ENCODE measurements around the gene AUTS2. TPM values are rescaled to one million over a fixed set of nuclear protein-coding genes. Genes with fewer than 3 reads are reported as not detected.

Gene AUTS2
- total RNA-seq, 1 experiment from 2014 or later: 256 TPM

- H3K23ac ChIP-seq (ENCODE audit: insufficient read length, low read depth, low read length): no peak overlapping the region
- no peaks in the 10 kb centered on the region for H3K27me3 ChIP-seq (ENCODE audit: insufficient read depth, low read length)
- no peak overlapping the region for H4K8ac ChIP-seq (replicated peaks; ENCODE audit: insufficient read length, low read depth, low read length)
- H3K18ac ChIP-seq (ENCODE audit: insufficient read length, low read depth, low read length): no peak overlapping the region
- H3K9ac ChIP-seq (ENCODE audit: extremely low read depth, insufficient read length, low read length): no peak overlapping the region
- H3K79me2 ChIP-seq (ENCODE audit: insufficient read depth, low read length): no peaks in the 10 kb centered on the region
- H3T11ph ChIP-seq (ENCODE audit: low read length): no peak overlapping the region
- H3K4ac ChIP-seq (ENCODE audit: low read depth, low read length): no peak overlapping the region
- no peaks in the 10 kb centered on the region for H3K79me1 ChIP-seq (ENCODE audit: insufficient read depth, low read depth, low read length, poor library complexity, severe bottlenecking)
- no peak overlapping the region for H3K27ac Mint-ChIP-seq
- no peaks in the 10 kb centered on the region for H3K9me3 ChIP-seq (ENCODE audit: control insufficient read depth, low read depth, low read length)
- no peaks in the 10 kb centered on the region for H3K9me3 Mint-ChIP-seq
- H2BK120ac ChIP-seq (ENCODE audit: low read depth, low read length, poor library complexity, severe bottlenecking): no peak overlapping the region
- no peak overlapping the region for H2AK5ac ChIP-seq (ENCODE audit: insufficient read length, low read length)
- no peaks in the 10 kb centered on the region for H3K36me3 Mint-ChIP-seq (ENCODE audit: insufficient read depth in 1 of 3, low read depth in 3 of 3)
- no peak overlapping the region for H3K4me3 Mint-ChIP-seq
- H3K14ac ChIP-seq (ENCODE audit: insufficient read depth, low read length): no peak overlapping the region
- no peak overlapping the region for H4K91ac ChIP-seq (ENCODE audit: insufficient read length, low read depth, low read length)
- H4K20me1 ChIP-seq (ENCODE audit: control insufficient read depth, insufficient read depth, insufficient read length): no peaks in the 10 kb centered on the region
- no peak overlapping the region for H3K4me2 ChIP-seq (ENCODE audit: insufficient read depth, insufficient read length, low read length)
- H2BK12ac ChIP-seq (ENCODE audit: insufficient read length, low read depth, low read length): no peak overlapping the region
- H3K27me3 Mint-ChIP-seq (ENCODE audit: low read depth): peaks cover 3% of the 10 kb centered on the region; the same call in 1 of the 2 replicates
- no peak overlapping the region for H2BK15ac ChIP-seq (ENCODE audit: low read depth, low read length)
- no CpG with 5 or more reads among the region's 7 CpGs for WGBS (ENCODE audit: extremely low coverage, insufficient read length, low lambda C conversion rate)
- no peak overlapping the region for H2BK20ac ChIP-seq (ENCODE audit: low read depth, low read length, poor library complexity, severe bottlenecking)
- no peak overlapping the region for H4K5ac ChIP-seq (ENCODE audit: insufficient read length, low read depth, low read length)
- H3K27ac ChIP-seq (ENCODE audit: insufficient read length, low read depth, low read length): no peak overlapping the region
- no peaks in the 10 kb centered on the region; a peak in 1 of 4 replicates for H3K4me1 Mint-ChIP-seq
- H3K56ac ChIP-seq (ENCODE audit: insufficient read length, low read depth, low read length): no peak overlapping the region
- no peak for DNase-seq
- H2BK5ac ChIP-seq (ENCODE audit: insufficient read length, low read length): no peak overlapping the region
- H3K23me2 ChIP-seq (ENCODE audit: insufficient read length, low read depth, low read length, poor library complexity, severe bottlenecking): no peaks in the 10 kb centered on the region
- H2AFZ ChIP-seq (ENCODE audit: low read length): no peak overlapping the region
- TF ChIP-seq, protein P1, sequence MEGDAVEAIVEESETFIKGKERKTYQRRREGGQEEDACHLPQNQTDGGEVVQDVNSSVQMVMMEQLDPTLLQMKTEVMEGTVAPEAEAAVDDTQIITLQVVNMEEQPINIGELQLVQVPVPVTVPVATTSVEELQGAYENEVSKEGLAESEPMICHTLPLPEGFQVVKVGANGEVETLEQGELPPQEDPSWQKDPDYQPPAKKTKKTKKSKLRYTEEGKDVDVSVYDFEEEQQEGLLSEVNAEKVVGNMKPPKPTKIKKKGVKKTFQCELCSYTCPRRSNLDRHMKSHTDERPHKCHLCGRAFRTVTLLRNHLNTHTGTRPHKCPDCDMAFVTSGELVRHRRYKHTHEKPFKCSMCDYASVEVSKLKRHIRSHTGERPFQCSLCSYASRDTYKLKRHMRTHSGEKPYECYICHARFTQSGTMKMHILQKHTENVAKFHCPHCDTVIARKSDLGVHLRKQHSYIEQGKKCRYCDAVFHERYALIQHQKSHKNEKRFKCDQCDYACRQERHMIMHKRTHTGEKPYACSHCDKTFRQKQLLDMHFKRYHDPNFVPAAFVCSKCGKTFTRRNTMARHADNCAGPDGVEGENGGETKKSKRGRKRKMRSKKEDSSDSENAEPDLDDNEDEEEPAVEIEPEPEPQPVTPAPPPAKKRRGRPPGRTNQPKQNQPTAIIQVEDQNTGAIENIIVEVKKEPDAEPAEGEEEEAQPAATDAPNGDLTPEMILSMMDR (conservative IDR thresholded peaks at IDR 0.05): no peak
- no peaks in the 10 kb centered on the region for H3K4me1 ChIP-seq (ENCODE audit: insufficient read depth, low read length)
These were observed 902.0 kb downstream of the AUTS2 start for GRCh38 chr7:70500261-70500660.

Data from H9 (cell line).